SU-DHL-6 (cell line): ENCODE measurements around the gene SMURF1.

Experiments used
- CTCF ChIP-seq: fragments of 200-600 bp; sonication (generic); IDR thresholded peaks from one replicate; pipeline ENCODE4 v1.5.1; 2017; ENCODE audit warnings: antibody characterized with exemption, mild to moderate bottlenecking, low read length, moderate library complexity; ENCODE audit not compliant: insufficient read depth, poor library complexity, severe bottlenecking
- EZH2phosphoT487 ChIP-seq: fragments of 200-600 bp; sonication (generic), shearing (Covaris generic); conservative IDR thresholded peaks from 2 replicates; pipeline ENCODE4 v1.6.1; 2018; ENCODE audit warnings: mild to moderate bottlenecking, antibody characterized with exemption, low read length, moderate library complexity, mixed read lengths

- no peak for TF ChIP-seq CTCF
- TF ChIP-seq EZH2phosphoT487: no peak
These were observed 64.8 kb downstream of the SMURF1 start for GRCh38 chr7:99079104-99079503.
